AG04450 (cell line): ENCODE measurements around the gene CPXM2. TPM values are rescaled to one million over a fixed set of nuclear protein-coding genes. Genes with fewer than 3 reads are reported as not detected.

Experiments used
- CTCF ChIA-PET: fragments of 300-600, 350-600 bp; formaldehyde crosslinking; extraction: SDS; loops from one replicate; lab custom pipeline; 2022; ENCODE audit warnings: antibody characterized with exemption, inconsistent platforms; lab: Charles Lee
- POLR2A ChIA-PET: fragments of 350-600 bp; formaldehyde crosslinking; extraction: SDS; loops from one replicate; lab custom pipeline; 2021; ENCODE audit warnings: antibody characterized with exemption, inconsistent platforms; lab: Yijun Ruan, JAX
- DNase-seq: peaks from one replicate; pipeline ENCODE4 v3.0.0-alpha.2; 2011; ENCODE audit warnings: low read depth, low spot score
- H3K27ac ChIP-seq: one replicate; pipeline ENCODE4 v1.5.1; 2012; ENCODE audit warnings: low read depth, low read length, control low read depth
- H3K27me3 ChIP-seq: one replicate; pipeline ENCODE4 v1.6.0; 2012; ENCODE audit warnings: low read length; ENCODE audit not compliant: control insufficient read depth, insufficient read depth
- H3K4me3 ChIP-seq: 2 replicates; pipeline ENCODE4 v1.5.1; 2011; ENCODE audit warnings: mild to moderate bottlenecking, low read depth, low read length, control low read depth
- H3K9me3 ChIP-seq: 2 replicates; pipeline ENCODE4 v1.5.1; 2012; ENCODE audit warnings: low read length; ENCODE audit not compliant: control insufficient read depth, insufficient read depth
- CTCF ChIP-seq: IDR thresholded peaks from 2 replicates; pipeline ENCODE4 v1.5.1; 2011; ENCODE audit warnings: low read depth, low read length, control low read depth, inconsistent platforms
- polyA plus RNA-seq: library from polyadenylated mRNA; depleted of rRNA; stranded (reverse); fragments of >200 nt; gene quantifications from 2 replicates; pipeline ENCODE4 v1.2.3, GENCODE V29; 2011

The CPXM2 gene
- polyA plus RNA-seq, 1 experiment: not detected

- no peak for DNase-seq
- Histone ChIP-seq H3K27me3 (no peaks in the 10 kb centered on the region), H3K9me3 (peaks cover 71% of the 10 kb centered on the region), H3K27ac (no peak overlapping the region), H3K4me3 (no peak overlapping the region)
- ChIA-PET POLR2A (no interaction called here), CTCF (no interaction called here)
- TF ChIP-seq CTCF: no peak
Observed at GRCh38 chr10:123792248-123792978, 99.2 kb downstream of the CPXM2 start.

GRCh38 chr10:123790132-123790885, 101.3 kb downstream of the CPXM2 start:
- Histone ChIP-seq H3K27me3 (no peaks in the 10 kb centered on the region), H3K9me3 (peaks cover 72% of the 10 kb centered on the region), H3K27ac (no peak overlapping the region), H3K4me3 (no peak overlapping the region)
- TF ChIP-seq CTCF: no peak
- no peak for DNase-seq
- ChIA-PET POLR2A (no interaction called here), CTCF (no interaction called here)

- no peak for TF ChIP-seq CTCF
- no peak for DNase-seq
- Histone ChIP-seq H3K9me3 (peaks cover 68% of the 10 kb centered on the region), H3K27me3 (no peaks in the 10 kb centered on the region), H3K27ac (no peak overlapping the region), H3K4me3 (no peak overlapping the region)
- ChIA-PET POLR2A (no interaction called here), CTCF (no interaction called here)
Observed at GRCh38 chr10:123788981-123789380, 102.6 kb downstream of the CPXM2 start.

- no peak for TF ChIP-seq CTCF
- ChIA-PET POLR2A (no interaction called here), CTCF (no interaction called here)
- no peak for DNase-seq
- Histone ChIP-seq H3K27ac (no peak overlapping the region), H3K4me3 (no peak overlapping the region), H3K27me3 (no peaks in the 10 kb centered on the region), H3K9me3 (peaks cover 56% of the 10 kb centered on the region)
Observed at GRCh38 chr10:123787566-123787965, 104.0 kb downstream of the CPXM2 start.

- no peak for TF ChIP-seq CTCF
- Histone ChIP-seq H3K4me3 (no peak overlapping the region), H3K27me3 (no peaks in the 10 kb centered on the region), H3K27ac (no peak overlapping the region), H3K9me3 (peaks cover 51% of the 10 kb centered on the region)
- CTCF ChIA-PET: no interaction called here
- DNase-seq: no peak
- POLR2A ChIA-PET: no interaction called here
Observed at GRCh38 chr10:123786896-123787295, 104.7 kb downstream of the CPXM2 start.
